Measurements from ENCODE around the gene HDAC4. TPM values are rescaled to one million over a fixed set of nuclear protein-coding genes. Genes with fewer than 3 reads are reported as not detected.

HDAC4 gene
- total and polyA plus RNA-seq, 9 donors: 7.0 to 74.0 (median 46.3) TPM

- H3K36me3 ChIP-seq: no peaks in the 10 kb centered on the region
- H3K27ac ChIP-seq: no peak overlapping the region
- no peak overlapping the region for H3K4me3 ChIP-seq
- WGBS, 3 donors: 87 to 89% (median 88%) methylated on average over 15 to 17 of the region's 17 CpGs
- intact Hi-C loops (cut with DNase I): no loop called here
- H3K9me3 ChIP-seq: no peaks in the 10 kb centered on the region
- DNase-seq: peak in 2 of 5 donors; percentile 6 to 31
- H3K4me1 ChIP-seq (ENCODE audit: insufficient read depth): peaks cover 15% of the 10 kb centered on the region
- no peaks in the 10 kb centered on the region for H3K27me3 ChIP-seq
- TF ChIP-seq POLR2A (IDR thresholded peaks at IDR 0.05) (no peak), EP300 (IDR thresholded peaks at IDR 0.05) (no peak), CTCF (IDR thresholded peaks at IDR 0.05) (no peak)
Measured at GRCh38 chr2:239020541-239021041, 380.2 kb downstream of the HDAC4 start.

GRCh38 chr2:239019183-239019581 lies 381.6 kb downstream of the HDAC4 start:
- Histone ChIP-seq H3K27me3 (no peaks in the 10 kb centered on the region), H3K4me1 (ENCODE audit: insufficient read depth) (peaks cover 16% of the 10 kb centered on the region), H3K36me3 (no peaks in the 10 kb centered on the region), H3K27ac (no peak overlapping the region), H3K9me3 (no peaks in the 10 kb centered on the region), H3K4me3 (no peak overlapping the region)
- TF ChIP-seq CTCF (IDR thresholded peaks at IDR 0.05): no peak
- DNase-seq: peak in 2 of 5 donors; percentile 11 to 16
- intact Hi-C loops (cut with DNase I): no loop called here
- WGBS, 3 donors: 76 to 93% (median 90%) methylated on average over 6 of the region's 6 CpGs

GRCh38 chr2:239018271-239019182 lies 382.3 kb downstream of the HDAC4 start:
- H3K27me3 ChIP-seq: no peaks in the 10 kb centered on the region
- no peak for TF ChIP-seq CTCF (IDR thresholded peaks at IDR 0.05)
- no peak for TF ChIP-seq POLR2A (IDR thresholded peaks at IDR 0.05)
- no peak for TF ChIP-seq EP300 (IDR thresholded peaks at IDR 0.05)
- H3K4me3 ChIP-seq: no peak overlapping the region
- no peaks in the 10 kb centered on the region for H3K36me3 ChIP-seq
- no peaks in the 10 kb centered on the region for H3K9me3 ChIP-seq
- peaks cover 16% of the 10 kb centered on the region for H3K4me1 ChIP-seq (ENCODE audit: insufficient read depth)
- intact Hi-C loops (cut with DNase I): no loop called here
- WGBS, 3 donors: 26 to 30% (median 28%) methylated on average over 17 of the region's 17 CpGs
- no peak overlapping the region for H3K27ac ChIP-seq
- DNase-seq: peak in 3 of 5 donors; percentile 3 to 33 (median 5)

- H3K9me3 ChIP-seq: no peaks in the 10 kb centered on the region
- no peaks in the 10 kb centered on the region for H3K36me3 ChIP-seq
- 80 to 90% (median 86%) methylated on average over 12 of the region's 12 CpGs for WGBS, 3 donors
- H3K4me3 ChIP-seq: no peak overlapping the region
- no peak overlapping the region for H3K27ac ChIP-seq
- H3K27me3 ChIP-seq: no peaks in the 10 kb centered on the region
- TF ChIP-seq CTCF (IDR thresholded peaks at IDR 0.05) (no peak), EP300 (IDR thresholded peaks at IDR 0.05) (no peak), POLR2A (IDR thresholded peaks at IDR 0.05) (no peak)
- intact Hi-C loops (cut with DNase I): no loop called here
- DNase-seq: peak in 2 of 5 donors; percentile 1 to 6
- peaks cover 16% of the 10 kb centered on the region for H3K4me1 ChIP-seq (ENCODE audit: insufficient read depth)
Measured at GRCh38 chr2:239017491-239018098, 383.2 kb downstream of the HDAC4 start.
